H4 (cell line): ENCODE results near the gene KCNQ1. TPM values are rescaled to one million over a fixed set of nuclear protein-coding genes. Genes with fewer than 3 reads are reported as not detected.

Source experiments
- DNase-seq: peaks from one replicate; pipeline ENCODE4 v3.0.0-alpha.2; 2015; ENCODE audit warnings: low spot score
- total RNA-seq: library from RNA; depleted of rRNA; stranded (reverse); fragments of >200 nt; shearing (Covaris generic); gene quantifications from 2 replicates; pipeline ENCODE4 v1.2.3, GENCODE V29; 2014

The KCNQ1 gene
- total RNA-seq, 1 experiment from 2014 or later = 0.04 TPM

DNA sequence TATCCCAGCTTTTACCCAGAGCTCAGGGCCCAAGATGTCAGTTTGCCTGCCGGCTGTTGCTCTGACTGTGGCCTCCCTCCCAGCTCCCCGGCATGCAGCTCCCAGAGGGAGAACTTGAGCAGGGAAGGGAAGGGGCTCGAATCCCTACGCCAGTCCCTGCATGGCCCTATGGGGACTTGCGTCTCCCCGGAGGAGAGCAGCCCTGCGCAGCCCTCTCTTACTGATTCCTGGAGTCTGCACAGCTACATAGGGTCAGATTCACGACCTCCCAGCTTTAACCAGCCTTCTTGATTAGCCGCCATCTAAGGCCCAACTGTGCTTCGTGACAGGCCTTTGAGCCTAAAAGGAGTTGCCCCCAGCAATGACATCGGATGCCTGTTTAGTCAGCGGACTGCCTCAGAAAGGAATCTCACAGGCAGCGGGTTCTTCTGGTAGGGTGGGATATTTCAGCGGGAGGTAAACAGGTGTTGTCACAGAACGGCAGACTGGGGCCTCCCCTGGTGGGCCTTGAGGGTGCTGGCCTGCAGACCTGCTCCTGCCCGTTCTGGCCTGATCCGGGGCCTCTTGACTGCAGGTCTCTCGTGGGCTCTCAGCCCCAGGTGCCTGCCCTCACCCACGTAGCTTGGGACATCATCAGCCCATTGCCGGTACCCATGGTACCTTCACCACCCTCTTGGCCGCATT, 298.8 kb downstream of the KCNQ1 start:
- no peak for DNase-seq

DNA sequence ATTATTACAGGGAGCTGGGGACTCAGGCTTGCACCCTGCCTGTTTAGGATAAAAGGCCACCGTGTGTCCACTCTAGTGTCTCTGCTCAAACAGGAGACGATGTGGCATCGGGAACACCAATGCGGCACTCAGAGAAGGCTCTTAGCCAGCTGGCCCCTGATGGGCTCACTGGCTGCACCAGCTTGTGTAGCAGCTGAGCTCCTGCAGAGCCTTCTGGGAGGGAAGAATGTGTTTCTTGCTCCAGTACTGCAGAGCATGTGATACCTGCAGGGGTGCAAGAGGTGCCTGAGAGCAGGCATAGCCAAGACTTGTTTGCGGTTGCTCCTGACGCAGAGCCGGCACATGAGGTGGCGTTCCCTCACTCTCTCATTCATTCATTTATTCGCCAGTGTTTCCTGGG, 299.4 kb downstream of the KCNQ1 start:
- no peak for DNase-seq

DNA sequence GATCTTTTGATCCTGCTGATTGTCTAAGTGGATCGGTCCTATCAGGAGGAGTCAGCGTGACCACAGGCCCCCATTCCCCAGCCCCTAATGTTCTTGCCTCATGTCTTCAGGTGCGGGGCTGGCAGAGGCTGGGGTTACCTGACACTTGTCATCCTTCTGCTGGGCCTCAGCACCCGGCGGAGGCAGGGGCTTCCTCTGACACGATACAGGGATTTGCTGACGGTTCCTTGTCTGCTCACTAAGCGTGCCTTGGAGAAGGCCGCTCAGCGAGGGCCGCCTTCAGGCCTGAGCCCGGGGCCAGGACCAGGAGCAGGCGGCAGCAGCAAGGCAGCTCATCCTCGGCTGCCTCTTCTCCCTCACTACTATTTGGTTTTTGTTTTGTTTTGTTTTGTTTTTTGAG, 300.7 kb downstream of the KCNQ1 start:
- no peak for DNase-seq

DNA sequence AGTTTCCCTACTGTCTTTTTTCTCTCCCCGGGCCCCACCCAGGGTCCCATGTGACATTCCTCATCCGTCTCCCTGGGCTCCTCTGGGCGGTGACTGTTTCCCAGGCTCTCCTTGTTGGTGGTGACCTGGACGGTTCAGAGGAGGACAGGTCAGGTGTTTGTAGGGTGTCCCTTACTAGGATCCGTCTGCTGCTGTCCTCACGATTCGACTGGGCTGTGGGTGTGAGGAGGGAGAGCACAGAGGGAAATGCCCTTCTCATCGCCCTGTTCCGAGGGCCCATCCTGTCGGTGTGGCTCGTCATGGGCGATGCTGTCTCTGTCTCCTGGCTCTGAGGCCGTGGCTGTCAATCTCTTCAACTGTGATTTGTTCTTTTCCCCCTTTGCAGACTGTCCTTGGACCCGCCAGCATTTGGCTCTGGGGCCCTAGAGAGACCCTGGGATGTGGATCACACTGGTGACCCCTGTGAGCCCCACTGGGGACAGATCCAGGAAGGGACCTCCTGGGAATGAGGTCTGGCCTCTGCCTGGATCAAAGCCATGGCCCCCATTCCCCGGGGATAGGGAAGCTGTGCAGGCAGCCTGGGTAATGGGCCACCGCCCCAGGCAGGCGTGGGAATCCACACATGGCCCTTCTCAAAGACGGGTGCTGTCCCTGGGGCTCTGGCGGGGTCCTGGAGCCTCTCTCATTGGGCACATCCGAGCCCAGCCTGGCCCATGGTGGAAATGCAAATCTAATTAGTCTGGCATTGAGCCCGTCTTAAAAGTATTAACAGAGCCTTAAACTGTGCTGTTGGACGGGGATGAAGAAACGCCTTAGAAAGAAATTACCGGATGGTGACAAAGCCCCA, 301.8 kb downstream of the KCNQ1 start:
- no peak for DNase-seq

DNA sequence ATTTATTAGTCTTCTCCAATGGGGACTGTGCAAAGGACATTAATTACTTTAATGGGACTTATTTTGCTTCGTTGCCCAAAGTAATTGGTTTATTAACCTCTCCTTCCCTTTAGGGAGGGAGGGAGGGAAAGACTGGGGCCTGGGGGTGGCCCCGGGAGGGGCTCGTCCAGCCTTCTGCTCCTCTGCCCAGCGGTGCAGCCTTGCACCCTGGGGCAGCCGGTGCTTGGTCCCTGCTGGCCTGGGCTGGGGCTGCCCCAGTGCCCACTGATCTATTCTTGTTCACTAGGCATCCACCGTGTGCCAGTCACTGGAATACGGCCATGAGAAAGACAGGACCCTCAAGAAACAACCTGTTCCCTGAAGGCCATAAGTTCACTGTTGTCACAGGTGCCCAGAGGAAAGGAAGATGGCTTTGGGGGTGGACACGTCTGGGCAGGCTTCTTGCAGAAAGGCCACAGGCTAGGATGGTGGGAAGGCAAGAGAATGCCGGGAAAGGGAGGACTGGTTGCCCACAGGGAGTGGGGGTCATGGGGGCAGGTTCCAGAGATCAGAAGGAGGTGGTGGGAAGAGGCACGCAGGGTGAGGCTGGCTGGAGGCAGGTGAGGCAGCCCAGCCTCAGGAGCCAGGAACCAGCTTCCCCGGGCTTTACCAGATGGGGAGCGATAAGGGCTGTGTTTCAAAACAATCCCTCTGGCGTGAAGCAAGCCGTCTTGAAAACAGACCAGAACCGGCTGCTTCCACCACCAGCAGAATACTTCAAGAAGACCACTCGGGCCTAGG, 302.6 kb downstream of the KCNQ1 start:
- DNase-seq = no peak

DNA sequence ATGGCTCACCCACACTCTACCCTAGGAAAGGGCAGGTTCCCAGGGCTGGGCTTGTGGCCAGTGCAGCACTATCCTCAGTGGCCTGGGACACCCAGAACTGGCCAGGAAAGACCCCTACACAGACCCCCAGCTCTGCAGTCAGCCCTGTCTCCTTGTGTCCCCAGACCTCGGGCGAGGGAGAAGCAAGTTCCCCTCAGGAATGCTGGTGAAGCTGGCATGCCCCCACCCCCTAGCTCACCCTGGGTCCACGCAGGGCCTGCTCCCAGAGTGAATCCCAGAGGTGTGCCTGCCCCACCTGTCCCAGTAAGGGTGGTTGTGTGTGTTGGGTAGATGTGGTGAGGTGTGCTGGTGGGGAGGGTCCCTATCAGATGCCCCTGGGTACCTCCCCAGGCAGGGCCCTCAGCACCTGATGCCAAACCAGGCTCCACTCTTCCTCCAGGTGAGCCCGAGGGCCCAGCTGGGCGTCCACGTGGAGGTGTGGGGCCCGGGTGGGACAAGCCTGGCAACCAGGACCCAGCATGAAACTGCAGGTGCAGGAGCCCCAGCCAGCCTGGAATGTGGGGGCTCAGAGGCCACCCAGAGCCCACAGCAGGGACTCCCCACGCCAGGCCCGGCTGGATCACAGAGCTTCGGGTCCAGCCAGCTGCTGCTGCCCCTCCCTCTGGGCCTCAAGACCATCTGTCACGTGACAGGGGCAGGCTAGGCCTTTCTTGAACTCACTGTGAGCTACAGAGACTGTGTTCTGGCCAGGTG, 303.4 kb downstream of the KCNQ1 start:
- no peak for DNase-seq

DNA sequence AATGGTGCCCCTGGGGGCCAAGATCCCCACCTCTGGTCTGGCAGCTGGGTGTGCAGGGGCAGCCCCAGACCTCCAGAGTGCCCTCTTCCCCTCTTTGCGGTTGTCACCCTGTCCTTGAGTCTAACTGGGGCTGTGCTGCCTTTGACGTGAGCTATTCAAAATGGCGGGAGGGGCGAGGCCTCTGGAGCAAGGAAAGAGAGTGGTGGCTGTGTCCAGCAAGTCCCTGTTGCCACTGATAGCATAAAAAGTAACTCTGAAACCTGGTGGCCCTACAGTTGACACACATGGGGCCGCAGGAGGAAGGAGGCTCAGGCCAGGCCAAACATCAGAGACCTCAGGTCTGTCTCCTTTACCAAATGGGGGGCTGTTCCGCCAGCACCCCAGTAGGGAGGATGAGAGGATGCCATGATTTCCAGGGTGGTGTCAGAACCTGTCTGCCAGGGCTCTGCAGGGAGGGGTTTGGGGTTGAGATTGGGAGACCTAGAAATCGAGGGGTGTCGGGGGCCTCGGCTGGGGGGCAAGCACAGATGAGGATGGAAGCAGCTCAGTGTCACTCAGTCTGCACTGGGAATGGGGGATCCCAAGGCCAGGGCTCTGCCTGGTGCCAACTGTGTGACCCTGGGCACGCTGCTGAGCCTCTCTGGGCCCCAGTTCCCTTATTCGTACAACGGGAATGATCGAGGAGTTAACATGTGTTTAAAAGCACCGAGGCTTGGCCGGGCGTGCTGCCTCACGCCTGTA, 304.2 kb downstream of the KCNQ1 start:
- no peak for DNase-seq

DNA sequence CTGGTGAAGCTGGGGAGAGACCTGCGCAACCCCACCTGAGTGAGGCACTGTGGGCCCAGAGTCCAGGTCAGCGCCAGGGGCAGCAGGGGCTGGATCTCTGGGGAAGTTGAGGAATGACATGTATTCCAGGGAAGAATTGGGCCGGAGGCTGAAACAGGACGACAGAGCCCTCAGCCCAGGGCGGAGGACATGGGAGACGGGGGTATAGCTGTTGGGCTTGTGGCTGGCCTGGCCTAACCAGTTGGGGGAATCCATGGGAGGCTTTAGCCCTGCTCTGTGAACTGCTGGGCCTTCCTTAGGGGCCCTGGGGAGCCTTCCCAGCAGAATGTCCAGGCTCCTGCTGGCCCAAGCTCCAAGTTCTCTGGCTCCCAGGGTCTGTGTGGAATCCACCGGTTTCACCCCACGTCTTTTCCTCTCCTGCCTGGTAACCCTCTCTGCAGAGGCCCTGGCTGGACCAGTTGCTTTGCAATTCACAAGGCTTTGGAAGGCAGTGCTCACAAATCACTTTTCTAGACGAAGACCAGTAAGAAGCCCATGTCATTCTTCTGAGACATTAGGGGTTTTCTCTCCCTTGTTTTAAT, 305.4 kb downstream of the KCNQ1 start:
- no peak for DNase-seq

DNA sequence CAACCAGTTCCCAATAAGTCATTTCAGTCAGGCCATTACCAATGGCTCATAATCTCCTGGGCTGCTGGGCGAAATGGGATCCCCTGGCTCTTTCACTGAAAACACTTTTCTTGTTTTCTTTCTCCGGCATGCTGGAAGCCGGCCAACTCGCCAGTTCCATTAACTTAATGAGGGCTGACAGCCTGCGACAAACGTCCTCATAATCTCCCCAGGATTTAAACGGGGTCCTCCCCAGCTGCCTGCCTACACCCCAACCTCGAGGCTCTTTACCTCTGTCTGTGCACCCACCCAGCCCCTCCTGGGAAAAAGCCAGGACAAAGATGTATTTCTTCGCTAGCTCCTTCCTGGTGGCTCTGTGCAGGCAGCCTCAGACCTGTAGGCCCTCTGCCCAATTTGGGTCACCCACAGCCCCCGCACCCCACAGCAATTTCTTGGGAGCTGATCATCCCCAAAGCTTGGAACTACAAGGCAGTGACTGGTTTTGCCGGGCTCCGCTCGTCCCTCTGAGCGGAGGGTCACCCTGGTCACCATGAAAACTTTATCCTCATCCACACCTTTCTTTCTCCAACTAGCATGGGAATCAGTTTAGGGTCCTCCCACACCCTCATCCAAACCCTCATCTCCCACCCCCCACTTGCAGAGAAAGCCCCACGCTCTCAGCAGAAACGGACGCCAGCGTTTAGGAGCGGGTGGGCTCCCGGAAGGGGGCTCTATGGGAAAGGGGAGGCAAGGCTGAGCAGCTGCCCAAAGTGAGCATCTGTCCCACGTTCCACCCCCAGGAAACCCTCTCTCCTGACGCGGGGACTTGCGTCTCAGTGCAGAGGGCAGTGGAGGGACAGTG, 306.1 kb downstream of the KCNQ1 start:
- DNase-seq = no peak

DNA sequence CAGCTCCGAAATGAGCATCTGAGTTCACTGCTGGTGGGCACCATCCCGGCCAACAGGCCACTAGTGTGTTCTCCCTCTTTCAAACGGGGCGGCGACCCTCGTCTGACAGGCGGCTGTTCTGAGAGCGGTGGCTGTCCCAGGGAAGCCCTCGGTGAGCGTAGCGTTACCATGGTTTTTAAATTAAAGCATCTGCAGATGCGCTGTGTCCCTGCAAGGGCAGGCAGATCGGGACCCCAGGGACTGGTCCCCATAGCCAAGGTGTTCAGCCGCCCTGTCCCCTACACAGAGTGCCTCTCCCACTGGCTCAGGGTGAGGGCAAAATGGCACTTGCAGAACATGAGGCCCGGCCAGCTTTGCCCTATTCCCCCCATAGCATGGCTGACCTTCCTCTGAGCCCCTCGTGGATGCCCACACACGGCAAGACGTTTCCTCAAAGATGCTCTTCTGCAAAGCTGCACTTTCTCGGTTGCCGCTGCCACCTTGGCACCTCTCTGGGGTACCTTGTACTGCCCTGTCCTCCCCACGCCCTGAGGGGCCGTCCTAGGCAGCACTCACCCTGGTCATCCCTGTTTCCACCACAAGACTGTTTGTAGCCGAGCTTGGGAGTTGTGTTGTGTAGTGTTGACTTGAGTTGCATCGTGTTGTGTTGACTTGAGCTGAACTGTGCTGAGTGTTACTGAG, 306.9 kb downstream of the KCNQ1 start:
- no peak for DNase-seq

DNA sequence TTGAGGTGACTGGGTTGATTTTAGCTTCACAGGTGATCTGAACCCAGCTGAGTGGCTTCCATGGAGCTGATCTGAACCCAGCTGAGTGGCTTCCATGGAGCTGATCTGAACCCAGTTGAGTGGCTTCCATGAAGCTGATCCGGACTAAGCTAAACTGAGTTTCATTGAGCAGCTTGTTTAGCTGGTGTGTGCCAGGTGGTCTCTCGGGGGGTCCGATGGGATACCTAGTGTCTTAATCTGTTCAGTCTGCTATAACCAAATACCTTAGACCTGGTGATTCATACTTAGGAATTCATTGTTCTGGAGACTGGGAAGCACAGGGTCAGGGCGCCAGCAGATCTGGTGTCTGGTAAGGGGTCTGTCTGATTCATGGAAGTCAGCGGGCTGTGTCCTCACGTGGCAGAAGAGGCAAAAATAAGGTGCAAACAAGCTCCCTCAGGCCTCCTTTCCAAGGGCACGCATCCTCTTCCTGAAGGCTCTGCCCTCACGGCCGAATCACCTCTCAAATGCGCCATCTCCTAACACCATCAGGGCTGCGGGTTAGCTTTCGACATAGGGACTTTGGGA, 307.5 kb downstream of the KCNQ1 start:
- DNase-seq = no peak

DNA sequence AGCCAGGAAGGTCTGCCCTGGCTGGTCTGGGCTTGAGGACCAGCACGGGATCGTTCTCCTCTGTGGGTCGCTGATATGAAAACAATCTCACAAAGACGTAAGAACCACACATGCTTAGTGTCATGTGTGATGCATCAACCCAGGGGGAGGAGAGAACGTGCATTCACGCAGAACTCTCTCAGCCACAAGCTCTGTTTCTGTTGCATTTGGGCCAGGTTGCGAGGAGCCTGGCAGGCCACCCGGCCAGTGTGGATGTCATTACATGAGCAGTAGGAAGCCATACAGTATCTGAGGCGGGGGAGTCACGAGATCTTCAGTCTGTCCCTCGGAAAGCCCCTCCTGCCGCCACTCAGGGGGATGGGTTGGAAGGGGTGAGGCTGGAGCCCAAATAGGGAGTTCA, 308.1 kb downstream of the KCNQ1 start:
- no peak for DNase-seq

DNA sequence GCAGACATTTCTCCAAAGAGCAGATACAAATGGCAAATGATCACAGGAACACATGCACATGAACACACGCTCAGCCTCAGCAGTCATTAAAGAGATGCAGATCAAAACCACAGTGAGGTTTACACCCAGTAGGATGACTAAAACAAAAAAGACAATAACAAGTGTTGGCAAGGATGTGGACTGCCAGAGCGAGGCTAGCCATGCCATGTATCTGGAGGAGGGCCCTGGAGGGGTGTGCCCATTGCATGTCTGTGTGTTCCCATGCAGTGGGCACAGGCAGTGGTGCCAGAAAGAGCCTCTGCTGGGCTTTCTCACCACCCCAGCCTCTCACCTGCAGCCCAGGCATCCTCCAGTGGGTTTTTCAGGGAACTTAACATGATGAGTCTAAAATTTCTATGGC, 309.2 kb downstream of the KCNQ1 start:
- DNase-seq = no peak

DNA sequence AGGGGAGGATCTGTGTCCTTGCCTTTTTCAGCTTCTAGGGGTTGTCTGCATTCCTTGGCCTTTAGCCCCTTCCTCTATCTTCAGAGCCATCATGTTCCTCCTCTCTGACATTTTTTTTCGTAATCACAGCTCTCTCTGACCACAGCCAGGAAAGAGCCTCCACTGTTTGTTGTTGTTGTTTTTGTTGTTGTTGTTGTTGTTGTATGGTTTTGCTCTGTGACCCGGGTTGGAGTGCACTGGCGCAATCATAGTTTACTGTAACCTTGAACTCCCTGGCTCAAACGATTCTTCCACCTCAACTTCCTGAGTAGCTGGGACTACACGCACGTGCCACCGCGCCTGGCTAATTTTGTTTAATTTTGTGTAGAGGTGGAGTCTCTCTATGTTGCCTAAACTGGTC, 310.3 kb downstream of the KCNQ1 start:
- no peak for DNase-seq

DNA sequence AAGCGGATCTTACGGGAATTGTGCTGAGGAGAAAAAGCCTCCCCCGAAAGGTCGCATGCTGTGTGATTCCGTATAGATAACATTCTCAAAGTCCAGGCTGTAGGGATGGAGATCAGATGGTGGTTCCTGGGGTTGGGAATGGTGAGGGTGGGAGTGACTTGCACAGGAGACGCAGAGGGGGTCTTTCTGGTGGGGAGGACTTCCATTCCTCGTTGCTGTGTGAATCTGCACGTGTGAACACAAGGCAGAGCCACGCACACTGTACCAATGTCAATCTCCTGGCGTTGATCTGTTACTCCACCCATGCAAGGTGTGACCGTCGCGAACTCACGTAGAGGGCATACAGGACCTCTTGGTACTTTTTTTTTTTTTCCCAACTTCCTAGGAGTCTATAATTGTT, 313.9 kb downstream of the KCNQ1 start:
- no peak for DNase-seq

DNA sequence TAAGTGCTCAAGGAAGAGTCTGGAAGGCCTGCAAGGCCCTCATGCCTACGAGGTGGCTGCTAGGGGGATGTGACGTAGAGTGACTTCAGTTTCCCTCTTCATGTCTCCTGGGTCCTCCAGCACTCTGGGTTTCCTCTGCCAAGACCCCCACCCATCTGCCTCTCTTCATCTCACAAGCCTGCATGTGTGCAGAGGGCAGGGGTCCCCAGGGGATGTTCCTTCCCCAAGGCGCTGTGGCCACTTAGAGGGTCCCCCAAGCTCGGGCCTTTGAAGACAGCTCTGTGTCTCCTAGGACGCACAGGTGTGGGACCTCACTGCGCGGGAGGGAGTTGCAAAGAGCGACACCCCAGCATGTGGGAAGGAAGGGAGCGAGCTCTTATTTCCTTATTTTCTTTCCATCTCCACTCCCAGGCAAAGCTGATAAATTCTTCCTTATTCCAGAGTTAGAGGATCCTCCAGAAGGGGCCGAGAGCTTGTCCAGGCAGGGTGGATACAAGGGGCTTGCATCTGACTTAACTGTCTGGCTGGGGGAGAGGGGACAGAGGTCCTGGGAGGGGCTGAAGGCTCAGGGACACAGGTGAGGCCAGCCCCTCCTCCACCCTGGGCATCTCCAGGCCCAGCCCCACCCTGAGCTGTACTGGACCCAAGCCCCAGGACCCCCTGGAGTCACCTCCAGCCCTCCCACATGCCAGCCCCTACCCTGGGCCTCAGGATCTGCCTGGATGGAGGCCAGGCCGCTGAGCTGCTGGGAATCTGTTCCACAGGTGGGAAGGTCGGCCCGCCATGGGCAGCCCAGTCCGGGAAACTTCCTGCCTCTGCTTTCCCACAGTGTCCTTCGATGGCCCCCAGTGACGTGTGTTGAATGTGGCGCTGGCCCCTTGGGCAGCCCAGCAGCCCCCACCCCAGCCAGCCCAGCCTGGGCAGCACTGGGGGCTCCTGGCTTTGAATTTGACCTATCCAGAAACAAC, 314.7 kb downstream of the KCNQ1 start:
- no peak for DNase-seq

DNA sequence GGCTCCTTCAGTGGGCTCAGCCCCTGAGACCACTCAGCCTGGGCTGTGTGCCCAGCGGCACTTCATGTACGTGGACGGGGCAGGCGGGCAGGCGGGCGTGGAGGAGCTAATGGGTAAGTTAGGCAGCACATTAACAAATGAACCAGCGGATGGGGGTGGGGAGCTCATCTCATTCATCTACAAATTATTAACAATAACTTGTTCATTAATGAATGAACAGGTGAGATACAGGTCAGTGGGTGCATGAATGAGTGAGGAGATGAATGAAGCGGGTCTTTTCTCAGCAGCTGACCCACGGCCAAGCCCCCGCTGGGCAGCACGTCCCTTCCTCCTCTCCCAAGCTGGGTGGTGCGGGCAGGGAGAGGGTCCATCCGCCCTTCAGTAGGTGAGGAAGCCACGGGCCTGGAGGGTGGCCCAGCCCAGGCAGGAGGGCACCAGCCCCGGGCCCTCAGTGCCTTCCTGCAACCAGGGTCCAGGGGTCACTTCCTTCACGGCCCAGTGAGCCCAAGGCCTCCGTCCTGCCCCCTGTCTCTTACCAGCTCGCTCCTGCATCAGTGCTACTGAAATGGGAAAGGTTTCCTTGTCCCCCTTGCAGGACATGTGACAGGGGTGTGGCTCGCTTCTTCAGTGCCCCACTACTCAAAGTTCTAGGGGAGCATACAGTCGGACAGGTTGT, 315.5 kb downstream of the KCNQ1 start:
- no peak for DNase-seq
